Gastrocnemius medialis (tissue), 4 donors: Measurements from ENCODE around the gene MACROH2A2.

ENCODE experiments used
- CTCF ChIP-seq, 5 experiments: fragments of 450-650 bp in 3 of 5; fragments of 200-600 bp in 2 of 5; sonication (generic) in 2 of 5; IDR thresholded peaks in 4 of 5; conservative IDR thresholded peaks in 1 of 5; 1 replicate in 4 of 5; 2 replicates in 1 of 5; pipeline ENCODE4 v1.5.1; 2016 to 2019; ENCODE audit warnings: antibody characterized with exemption in 5 of 5, mild to moderate bottlenecking in 3 of 5, moderate library complexity in 3 of 5
- POLR2A ChIP-seq, 2 donors: fragments of 450-650 bp; IDR thresholded peaks; one replicate each; pipeline ENCODE4 v1.6.1; 2017; ENCODE audit warnings: antibody characterized with exemption in 2 of 2, mild to moderate bottlenecking in 2 of 2, moderate library complexity in 2 of 2

- TF ChIP-seq CTCF (IDR thresholded peaks at IDR 0.05 in 4 of 5, conservative IDR thresholded peaks at IDR 0.05 in 1 of 5) (no peak), POLR2A (IDR thresholded peaks at IDR 0.05) (no peak)
These were observed 41.6 kb downstream of the MACROH2A2 start for GRCh38 chr10:70094250-70094649.
